MM.1S (cell line): ENCODE results near the gene TMEM176B.

Experiments used
- DNase-seq: peaks from one replicate; pipeline ENCODE4 v3.0.0-alpha.2; 2015
- H2AFZ ChIP-seq: fragments of 300-600 bp; sonication (generic); 2 replicates; pipeline ENCODE4 v1.6.0; 2016; ENCODE audit warnings: antibody characterized with exemption, low read length
- H3F3A ChIP-seq: fragments of 300-600 bp; sonication (generic); 2 replicates; pipeline ENCODE4 v1.6.1; 2016; ENCODE audit warnings: mild to moderate bottlenecking, antibody characterized with exemption, low read length, moderate library complexity, mixed read lengths; ENCODE audit not compliant: insufficient read depth
- H3K27ac ChIP-seq: fragments of 300-600 bp; sonication (generic); 2 replicates; pipeline ENCODE4 v1.5.1; 2016; ENCODE audit warnings: mild to moderate bottlenecking, low read length
- H3K27me3 ChIP-seq: fragments of 300-600 bp; sonication (generic); replicated peaks from 2 replicates; pipeline ENCODE4 v1.6.0; 2016; ENCODE audit warnings: low read length; ENCODE audit not compliant: insufficient read depth
- H3K36me3 ChIP-seq: fragments of 300-600 bp; sonication (generic); replicated peaks from 2 replicates; pipeline ENCODE4 v1.6.1; 2016; ENCODE audit warnings: mild to moderate bottlenecking, low read length, mixed read lengths; ENCODE audit not compliant: insufficient read depth
- H3K4me1 ChIP-seq: fragments of 300-600 bp; sonication (generic); 2 replicates; pipeline ENCODE4 v1.6.1; 2016; ENCODE audit warnings: low read length, mixed read lengths
- H3K4me2 ChIP-seq: fragments of 300-600 bp; sonication (generic); 2 replicates; pipeline ENCODE4 v1.6.0; 2016; ENCODE audit warnings: low read depth, low read length
- H3K4me3 ChIP-seq: fragments of 300-600 bp; sonication (generic); 2 replicates; pipeline ENCODE4 v1.5.1; 2016; ENCODE audit warnings: low read length, mixed read lengths
- H3K79me2 ChIP-seq: fragments of 300-600 bp; sonication (generic); 2 replicates; pipeline ENCODE4 v1.6.1; 2016; ENCODE audit warnings: mixed run types, low read length, mixed read lengths
- H3K9ac ChIP-seq: fragments of 300-600 bp; sonication (generic); 2 replicates; pipeline ENCODE4 v1.6.1; 2016; ENCODE audit warnings: low read length, mixed read lengths
- H3K9me2 ChIP-seq: fragments of 300-600 bp; sonication (generic); replicated peaks from 2 replicates; pipeline ENCODE4 v1.6.1; 2016; ENCODE audit warnings: mild to moderate bottlenecking, low read length, mixed read lengths; ENCODE audit not compliant: insufficient read depth
- H3K9me3 ChIP-seq: fragments of 300-600 bp; sonication (generic); replicated peaks from 2 replicates; pipeline ENCODE4 v1.6.1; 2016; ENCODE audit warnings: mild to moderate bottlenecking, low read length, mixed read lengths; ENCODE audit not compliant: insufficient read depth
- H4K20me1 ChIP-seq: fragments of 300-600 bp; sonication (generic); 2 replicates; pipeline ENCODE4 v1.6.1; 2016; ENCODE audit warnings: mild to moderate bottlenecking, low read length, moderate library complexity, mixed read lengths; ENCODE audit not compliant: insufficient read depth
- EZH2 ChIP-seq: fragments of 300-600 bp; sonication (generic); optimal IDR thresholded peaks from 2 replicates; pipeline ENCODE3; 2017; ENCODE audit warnings: low read depth, mild to moderate bottlenecking, antibody characterized with exemption, low read length, mixed read lengths
- EZH2phosphoT487 ChIP-seq: fragments of 300-600 bp; sonication (generic); IDR thresholded peaks from 2 replicates; pipeline ENCODE4 v1.6.1; 2018; ENCODE audit warnings: antibody characterized with exemption, low read length
- TF ChIP-seq, protein P1 (sequence below): fragments of 300-600 bp; sonication (generic); IDR thresholded peaks from 2 replicates; pipeline ENCODE4 v1.5.1; 2016; ENCODE audit warnings: antibody characterized with exemption, low read length, mixed read lengths

TMEM176B gene

DNA sequence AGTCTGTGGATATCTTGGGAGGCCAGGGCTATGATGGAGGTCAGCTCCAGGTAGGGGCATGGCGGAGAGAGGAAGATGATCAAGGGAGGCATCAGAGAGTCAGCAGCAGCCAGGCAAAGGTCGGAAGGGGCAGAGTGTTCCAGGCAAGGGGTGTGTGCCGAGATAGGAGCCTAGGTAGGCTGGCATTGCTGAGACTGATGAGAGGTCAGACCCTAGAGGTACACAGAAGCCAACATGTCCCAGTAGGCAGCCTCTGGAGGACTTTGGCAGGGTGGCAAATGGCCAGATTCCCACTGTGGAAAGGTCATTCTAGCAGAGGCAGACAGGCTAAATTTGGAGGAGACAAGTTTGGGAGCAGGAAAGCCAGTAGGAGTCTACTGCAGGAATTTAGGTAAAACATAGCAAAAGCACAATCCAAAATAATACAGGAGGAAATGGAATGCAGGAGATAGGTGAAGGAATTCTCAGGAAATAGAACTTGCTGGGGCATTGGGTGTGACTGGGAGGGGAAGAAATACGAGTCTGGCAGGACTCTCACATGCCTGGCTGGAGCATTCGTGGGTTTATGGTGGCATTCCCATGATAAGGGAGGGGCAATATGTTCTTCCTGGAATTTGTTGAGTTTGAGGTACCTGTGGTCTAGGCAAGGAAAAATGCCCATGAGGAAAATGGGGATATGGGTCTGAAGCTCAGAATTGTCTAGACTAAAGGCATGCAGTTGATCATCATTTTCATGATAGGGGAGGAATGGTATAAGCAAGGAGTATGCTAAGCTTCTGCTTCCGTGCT lies 26.1 kb upstream of the TMEM176B start:
- no peaks in the 10 kb centered on the region for H3F3A ChIP-seq

GRCh38 chr7:150824379-150825177 lies 24.4 kb upstream of the TMEM176B start:
- no peaks in the 10 kb centered on the region for H3K9me2 ChIP-seq
- H3K4me3 ChIP-seq: peak overlapping the region; percentile 60
- no peaks in the 10 kb centered on the region for H3K9me3 ChIP-seq
- H3K36me3 ChIP-seq: no peaks in the 10 kb centered on the region
- peak; percentile 92 for DNase-seq
- peak overlapping the region; percentile 84 for H2AFZ ChIP-seq
- peak overlapping the region; percentile 55 for H3K4me2 ChIP-seq
- H3K27ac ChIP-seq: peak overlapping the region; percentile 13; the same call in 1 of the 2 replicates
- no peaks in the 10 kb centered on the region for H3F3A ChIP-seq
- H3K79me2 ChIP-seq: no peaks in the 10 kb centered on the region
- no peaks in the 10 kb centered on the region for H3K27me3 ChIP-seq
- peak overlapping the region; percentile 42 for H3K9ac ChIP-seq
- H3K4me1 ChIP-seq: no peaks in the 10 kb centered on the region
- TF ChIP-seq EZH2: no peak
- TF ChIP-seq EZH2phosphoT487: no peak
- TF ChIP-seq, protein P1, sequence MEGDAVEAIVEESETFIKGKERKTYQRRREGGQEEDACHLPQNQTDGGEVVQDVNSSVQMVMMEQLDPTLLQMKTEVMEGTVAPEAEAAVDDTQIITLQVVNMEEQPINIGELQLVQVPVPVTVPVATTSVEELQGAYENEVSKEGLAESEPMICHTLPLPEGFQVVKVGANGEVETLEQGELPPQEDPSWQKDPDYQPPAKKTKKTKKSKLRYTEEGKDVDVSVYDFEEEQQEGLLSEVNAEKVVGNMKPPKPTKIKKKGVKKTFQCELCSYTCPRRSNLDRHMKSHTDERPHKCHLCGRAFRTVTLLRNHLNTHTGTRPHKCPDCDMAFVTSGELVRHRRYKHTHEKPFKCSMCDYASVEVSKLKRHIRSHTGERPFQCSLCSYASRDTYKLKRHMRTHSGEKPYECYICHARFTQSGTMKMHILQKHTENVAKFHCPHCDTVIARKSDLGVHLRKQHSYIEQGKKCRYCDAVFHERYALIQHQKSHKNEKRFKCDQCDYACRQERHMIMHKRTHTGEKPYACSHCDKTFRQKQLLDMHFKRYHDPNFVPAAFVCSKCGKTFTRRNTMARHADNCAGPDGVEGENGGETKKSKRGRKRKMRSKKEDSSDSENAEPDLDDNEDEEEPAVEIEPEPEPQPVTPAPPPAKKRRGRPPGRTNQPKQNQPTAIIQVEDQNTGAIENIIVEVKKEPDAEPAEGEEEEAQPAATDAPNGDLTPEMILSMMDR: peak; percentile 74
- no peaks in the 10 kb centered on the region for H4K20me1 ChIP-seq

More for the DNA sequence above, 26.1 kb upstream of the TMEM176B start:
- no peak overlapping the region for H3K4me3 ChIP-seq
- H3K79me2 ChIP-seq: no peaks in the 10 kb centered on the region
- DNase-seq: no peak
- H3K4me1 ChIP-seq: no peaks in the 10 kb centered on the region
- H3K9ac ChIP-seq: no peak overlapping the region
- no peak for TF ChIP-seq EZH2phosphoT487
- no peak for TF ChIP-seq EZH2
- H3K27me3 ChIP-seq: no peaks in the 10 kb centered on the region
- H3K9me2 ChIP-seq: no peaks in the 10 kb centered on the region
- no peak overlapping the region for H2AFZ ChIP-seq
- H3K4me2 ChIP-seq: no peak overlapping the region
- H3K27ac ChIP-seq: no peak overlapping the region
- no peaks in the 10 kb centered on the region for H4K20me1 ChIP-seq
- H3K9me3 ChIP-seq: no peaks in the 10 kb centered on the region
- H3K36me3 ChIP-seq: no peaks in the 10 kb centered on the region

GRCh38 chr7:150823484-150824126 lies 23.4 kb upstream of the TMEM176B start:
- Histone ChIP-seq H3K9me2 (no peaks in the 10 kb centered on the region), H2AFZ (peak overlapping the region; percentile 84), H3F3A (no peaks in the 10 kb centered on the region), H3K4me2 (no peak overlapping the region), H3K4me1 (no peaks in the 10 kb centered on the region), H3K27me3 (no peaks in the 10 kb centered on the region), H3K79me2 (no peaks in the 10 kb centered on the region), H3K27ac (no peak overlapping the region), H4K20me1 (no peaks in the 10 kb centered on the region), H3K9me3 (no peaks in the 10 kb centered on the region), H3K36me3 (no peaks in the 10 kb centered on the region), H3K9ac (no peak overlapping the region), H3K4me3 (no peak overlapping the region)
- TF ChIP-seq, protein P1: no peak
- TF ChIP-seq EZH2phosphoT487 (no peak), EZH2 (no peak)
- no peak for DNase-seq
